Naive B cell (primary cell): ENCODE measurements around the gene MAJIN. TPM values are rescaled to one million over a fixed set of nuclear protein-coding genes. Genes with fewer than 3 reads are reported as not detected.
"Not testable (repeated sequence)": the region's sequence is repeated elsewhere in the genome, so short reads cannot be mapped to it uniquely, and the experiment has no call there.

Experiments used
- ATAC-seq, 2 donors: fragments of 150-1000 bp; cut with Tn5 transposase; 2 replicates each; pipeline ENCODE4 v1.10.0; 2021; ENCODE audit warnings: low read depth in 2 of 2, mild to moderate bottlenecking in 2 of 2, moderate library complexity in 2 of 2
- DNase-seq: peaks from one replicate; pipeline ENCODE4 v3.0.0; 2022
- H3K27ac Mint-ChIP-seq, 6 donors: one replicate each; pipeline ENCODE4 v1.8.0; 2020 to 2022; ENCODE audit warnings: mild to moderate bottlenecking in 6 of 6, mixed read lengths in 6 of 6, moderate library complexity in 5 of 6, inconsistent platforms in 2 of 6
- H3K27me3 Mint-ChIP-seq, 3 donors: one replicate each; pipeline ENCODE4 v1.8.0; 2021 to 2022; ENCODE audit warnings: mixed read lengths in 3 of 3, mild to moderate bottlenecking in 1 of 3
- H3K36me3 Mint-ChIP-seq, 2 donors: one replicate each; pipeline ENCODE4 v1.8.0; 2020 to 2022; ENCODE audit warnings: mixed read lengths in 2 of 2, inconsistent platforms in 1 of 2, mild to moderate bottlenecking in 1 of 2
- H3K4me1 Mint-ChIP-seq, 3 donors: one replicate each; pipeline ENCODE4 v1.8.0; 2020 to 2022; ENCODE audit warnings: mixed read lengths in 3 of 3, inconsistent platforms in 1 of 3, mild to moderate bottlenecking in 1 of 3, moderate library complexity in 1 of 3
- H3K4me3 Mint-ChIP-seq, 8 donors: one replicate each; pipeline ENCODE4 v1.8.0; 2020 to 2022; ENCODE audit warnings: mild to moderate bottlenecking in 8 of 8, mixed read lengths in 8 of 8, moderate library complexity in 8 of 8, inconsistent platforms in 2 of 8
- H3K9me3 Mint-ChIP-seq, 7 donors: one replicate each; pipeline ENCODE4 v1.8.0; 2020 to 2022; ENCODE audit warnings: mixed read lengths in 7 of 7, mild to moderate bottlenecking in 5 of 7, inconsistent platforms in 2 of 7, moderate library complexity in 1 of 7
- polyA plus RNA-seq, 6 donors: library from polyadenylated mRNA; unstranded; fragments of 300-500 nt; fragmentation: Illumina TruSeq; gene quantifications; one replicate each; pipeline ENCODE4 v1.2.3, GENCODE V29; 2021; ENCODE audit warnings: low read depth in 6 of 6

The MAJIN gene
- 1 to 10 TPM in 2 of 6 donors, under 1 TPM in 2, not detected in 2; 0.48 to 1.7 (median 1.1) TPM for polyA plus RNA-seq

- Mint-ChIP-seq H3K9me3 (peaks cover 0 to 2% (median 0%) of the 10 kb centered on the region in 7 donors), H3K4me3 (peak within 1 kb of the TSS; percentile 69 to 90 (median 80)), H3K4me1 (peaks cover 15 to 45% (median 29%) of the 10 kb centered on the region in 3 donors), H3K27ac (peak within 1 kb of the TSS; percentile 33 to 88 (median 66)), H3K36me3 (no peaks in the 10 kb centered on the region), H3K27me3 (no peaks in the 10 kb centered on the region)
- ATAC-seq (peak; percentile 70 to 76), DNase-seq (peak; percentile 83)
Observed at GRCh38 chr11:64971421-64972233, at the start of gene MAJIN. Gene MAJIN, minus strand, starts transcription at chr11:64972108. Its CDS starts 12,703 bp downstream, at chr11:64959405.

DNA sequence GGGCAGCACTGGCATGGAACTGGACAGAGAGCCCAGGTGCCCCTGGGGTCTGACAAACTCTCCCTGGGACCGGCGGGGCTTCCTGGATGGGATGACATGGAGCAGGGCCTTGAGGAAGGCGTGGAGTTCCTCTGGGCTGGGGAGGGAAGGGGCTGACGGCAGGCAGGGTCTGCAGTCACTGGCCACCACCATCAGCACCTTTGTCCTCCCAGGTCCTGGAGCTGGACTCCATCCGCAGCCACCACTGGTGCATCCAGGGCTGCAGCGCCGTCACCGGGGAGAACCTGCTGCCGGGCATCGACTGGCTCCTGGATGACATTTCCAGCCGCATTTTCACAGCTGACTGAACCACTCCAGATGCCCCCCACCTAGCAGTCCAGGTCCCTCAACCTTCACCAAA lies 49.6 kb upstream of the MAJIN start:
- Mint-ChIP-seq H3K36me3 (no peaks in the 10 kb centered on the region), H3K27me3 (no peaks in the 10 kb centered on the region), H3K4me3 (no peak overlapping the region), H3K27ac (no peak overlapping the region), H3K9me3 (no peaks in the 10 kb centered on the region), H3K4me1 (peaks cover 6 to 21% (median 10%) of the 10 kb centered on the region in 3 donors)
- DNase-seq (no peak), ATAC-seq (no peak)

- H3K27ac Mint-ChIP-seq = no peak overlapping the region
- DNase-seq (no peak), ATAC-seq (no peak)
- H3K4me3 Mint-ChIP-seq = no peak overlapping the region
- peaks cover 11 to 24% (median 15%) of the 10 kb centered on the region in 3 donors for H3K4me1 Mint-ChIP-seq
- H3K36me3 Mint-ChIP-seq = no peaks in the 10 kb centered on the region
- no peaks in the 10 kb centered on the region for H3K9me3 Mint-ChIP-seq
- H3K27me3 Mint-ChIP-seq = no peaks in the 10 kb centered on the region
Observed at GRCh38 chr11:65021003-65021402, 49.1 kb upstream of the MAJIN start.

DNA sequence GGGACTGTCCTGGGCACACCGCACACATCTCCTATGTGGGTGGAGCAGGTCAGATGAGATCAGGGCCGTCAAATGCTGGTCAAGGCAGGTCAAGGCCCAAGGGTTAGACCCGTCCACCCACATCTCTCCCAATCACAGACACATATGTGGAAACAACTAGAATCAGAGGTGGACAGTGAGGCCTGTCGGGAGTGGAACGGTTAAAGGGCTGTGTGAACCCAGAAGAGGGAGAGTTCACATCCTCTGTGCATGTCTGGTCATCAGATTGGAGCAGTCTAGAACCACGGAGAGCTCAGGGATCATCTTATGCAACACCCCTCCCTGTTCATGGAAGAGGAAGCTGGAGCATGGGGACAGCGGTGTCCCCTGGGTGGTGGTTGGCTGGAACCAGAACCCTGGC lies 47.9 kb upstream of the MAJIN start:
- DNase-seq (no peak), ATAC-seq (no peak)
- no peaks in the 10 kb centered on the region for H3K27me3 Mint-ChIP-seq
- H3K27ac Mint-ChIP-seq = peak overlapping the region in 2 of 6 donors; percentile 15 to 63
- no peak overlapping the region for H3K4me3 Mint-ChIP-seq
- no peaks in the 10 kb centered on the region for H3K9me3 Mint-ChIP-seq
- H3K4me1 Mint-ChIP-seq = peaks cover 20 to 34% (median 26%) of the 10 kb centered on the region in 3 donors
- H3K36me3 Mint-ChIP-seq = no peaks in the 10 kb centered on the region

- no peak for ATAC-seq
- Mint-ChIP-seq H3K9me3 (no peaks in the 10 kb centered on the region), H3K36me3 (no peaks in the 10 kb centered on the region), H3K4me3 (peak overlapping the region in 1 of 8 donors; percentile 73), H3K27me3 (no peaks in the 10 kb centered on the region), H3K4me1 (peaks cover 26 to 44% (median 38%) of the 10 kb centered on the region in 3 donors), H3K27ac (no peak overlapping the region)
- DNase-seq = no peak
Observed at GRCh38 chr11:65017937-65018336, 46.0 kb upstream of the MAJIN start.

DNA sequence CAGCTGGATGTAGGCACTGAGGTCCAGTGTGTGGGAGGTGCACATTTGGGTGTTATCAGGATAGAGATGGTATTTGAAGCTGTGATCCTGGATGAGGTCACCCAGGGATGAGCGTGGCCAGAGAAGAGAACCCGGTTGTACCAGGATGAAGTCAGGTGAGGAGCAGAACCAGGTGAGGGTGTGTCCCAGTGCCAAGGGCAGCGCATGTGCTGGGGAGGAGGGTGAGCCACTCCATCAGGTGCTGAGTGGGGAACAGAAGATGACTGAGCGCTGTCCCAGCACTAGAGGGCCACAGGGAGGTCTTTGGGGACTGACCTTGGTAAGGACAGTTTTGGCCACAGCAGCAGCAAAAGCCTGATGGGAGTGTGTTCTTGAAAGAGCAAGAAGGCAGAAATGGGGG lies 44.8 kb upstream of the MAJIN start:
- Mint-ChIP-seq H3K27ac (peak overlapping the region in 1 of 6 donors; percentile 32), H3K9me3 (no peaks in the 10 kb centered on the region), H3K36me3 (no peaks in the 10 kb centered on the region), H3K4me3 (peak overlapping the region in 4 of 8 donors; percentile 6 to 85 (median 50)), H3K27me3 (no peaks in the 10 kb centered on the region), H3K4me1 (peaks cover 29 to 46% (median 41%) of the 10 kb centered on the region in 3 donors)
- DNase-seq = no peak
- no peak for ATAC-seq

GRCh38 chr11:65014726-65015227 lies 42.9 kb upstream of the MAJIN start:
- peaks cover 29 to 46% (median 41%) of the 10 kb centered on the region in 3 donors for H3K4me1 Mint-ChIP-seq

DNA sequence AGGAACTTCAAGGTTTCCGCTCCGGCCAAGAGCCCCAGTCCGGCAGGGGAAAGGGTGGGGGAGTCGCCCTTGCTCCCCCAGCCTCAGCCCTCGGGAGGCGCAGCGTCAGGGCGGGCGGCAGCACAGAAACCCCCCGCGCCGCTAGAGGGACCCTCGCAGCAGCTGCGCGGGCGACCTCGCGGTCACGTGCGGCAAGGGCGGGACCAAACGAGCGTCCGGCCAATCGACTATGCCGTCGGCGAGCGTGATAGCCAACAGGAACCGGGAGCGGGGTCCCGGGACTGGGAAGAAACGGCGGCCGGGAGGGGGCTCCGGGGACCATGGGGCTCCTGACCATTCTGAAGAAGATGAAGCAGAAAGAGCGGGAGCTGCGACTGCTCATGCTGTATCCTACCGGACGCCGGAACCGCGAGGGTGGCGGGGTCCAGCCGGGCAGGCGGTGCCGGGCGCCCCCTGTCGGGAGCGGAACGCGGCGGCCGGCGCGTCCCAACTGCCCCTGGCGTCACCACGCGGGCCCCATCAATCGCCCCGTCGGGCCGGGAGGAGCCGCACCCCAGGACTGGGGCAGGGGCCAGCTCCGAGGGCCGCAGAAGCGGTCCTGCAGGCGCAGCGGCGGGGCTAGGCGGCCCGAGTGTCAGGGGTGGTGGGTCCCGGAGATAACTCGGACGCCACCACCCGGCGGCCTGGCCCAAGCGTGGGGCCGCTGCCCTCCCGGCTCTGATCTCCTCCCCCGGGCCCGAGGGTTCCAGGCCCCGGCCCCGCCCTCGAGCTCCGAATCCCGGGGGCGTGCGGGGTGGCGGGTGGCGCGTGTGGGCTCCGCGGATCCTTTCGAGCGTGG lies 42.2 kb upstream of the MAJIN start, which contains the start of gene ARL2:
Gene ARL2, plus strand, starts transcription at position 273 of the 838 bp plus-strand sequence. Its CDS starts 48 bp downstream, at position 321.
- no peaks in the 10 kb centered on the region for H3K27me3 Mint-ChIP-seq
- DNase-seq (peak; percentile 93), ATAC-seq (peak; percentile 76 to 78)
- peak within 1 kb of the TSS; percentile 87 to 98 (median 94) for H3K4me3 Mint-ChIP-seq
- peak within 1 kb of the TSS; percentile 94 to 99 (median 99) for H3K27ac Mint-ChIP-seq
- H3K9me3 Mint-ChIP-seq = no peaks in the 10 kb centered on the region
- no peaks in the 10 kb centered on the region for H3K36me3 Mint-ChIP-seq
- H3K4me1 Mint-ChIP-seq = peaks cover 29 to 44% (median 41%) of the 10 kb centered on the region in 3 donors

More at GRCh38 chr11:65014726-65015227, 42.9 kb upstream of the MAJIN start:
- no peaks in the 10 kb centered on the region for H3K9me3 Mint-ChIP-seq
- DNase-seq (no peak), ATAC-seq (no peak)
- no peaks in the 10 kb centered on the region for H3K27me3 Mint-ChIP-seq
- no peaks in the 10 kb centered on the region for H3K36me3 Mint-ChIP-seq
- H3K27ac Mint-ChIP-seq = peak overlapping the region in 5 of 6 donors; percentile 59 to 94 (median 89)
- peak overlapping the region; percentile 84 to 94 (median 89) for H3K4me3 Mint-ChIP-seq

GRCh38 chr11:65013130-65013887 lies 41.4 kb upstream of the MAJIN start:
- H3K27ac Mint-ChIP-seq = peak overlapping the region; percentile 94 to 99 (median 99)
- peak overlapping the region; percentile 87 to 98 (median 94) for H3K4me3 Mint-ChIP-seq
- peaks cover 29 to 44% (median 41%) of the 10 kb centered on the region in 3 donors for H3K4me1 Mint-ChIP-seq
- no peaks in the 10 kb centered on the region for H3K36me3 Mint-ChIP-seq
- ATAC-seq (peak; percentile 76 to 78), DNase-seq (peak; percentile 92)
- H3K27me3 Mint-ChIP-seq = no peaks in the 10 kb centered on the region
- H3K9me3 Mint-ChIP-seq = no peaks in the 10 kb centered on the region

- Mint-ChIP-seq H3K27ac (no peak overlapping the region), H3K27me3 (no peaks in the 10 kb centered on the region), H3K4me1 (peaks cover 9 to 12% (median 12%) of the 10 kb centered on the region in 3 donors), H3K4me3 (no peak overlapping the region), H3K36me3 (no peaks in the 10 kb centered on the region), H3K9me3 (no peaks in the 10 kb centered on the region)
- ATAC-seq = no peak
- no peak for DNase-seq
Observed at GRCh38 chr11:65008873-65009272, 37.0 kb upstream of the MAJIN start.

DNA sequence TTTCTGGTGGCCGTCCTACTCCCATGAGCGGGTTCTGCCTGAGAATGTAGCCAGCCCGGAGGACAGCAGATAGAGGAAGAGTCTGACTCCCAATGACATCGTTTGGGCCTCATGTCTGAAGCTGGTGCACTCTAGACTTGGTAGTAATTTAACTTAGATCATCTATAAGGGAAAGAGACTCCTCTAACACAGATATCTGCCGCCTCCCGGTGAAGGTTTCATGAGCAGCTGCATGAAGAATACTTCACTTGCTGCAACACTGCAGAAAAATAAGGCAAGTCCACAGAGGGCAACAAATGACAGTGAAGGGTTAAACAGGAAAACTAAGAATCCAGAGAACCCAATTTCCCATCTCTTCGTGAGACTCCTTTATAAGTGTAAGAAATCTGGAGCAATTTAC lies 36.1 kb upstream of the MAJIN start:
- no peak for DNase-seq
- peaks cover 3 to 6% (median 3%) of the 10 kb centered on the region in 3 donors for H3K4me1 Mint-ChIP-seq
- no peak overlapping the region for H3K27ac Mint-ChIP-seq
- H3K4me3 Mint-ChIP-seq = no peak overlapping the region
- no peaks in the 10 kb centered on the region for H3K9me3 Mint-ChIP-seq
- no peaks in the 10 kb centered on the region for H3K36me3 Mint-ChIP-seq
- no peak for ATAC-seq
- no peaks in the 10 kb centered on the region for H3K27me3 Mint-ChIP-seq

DNA sequence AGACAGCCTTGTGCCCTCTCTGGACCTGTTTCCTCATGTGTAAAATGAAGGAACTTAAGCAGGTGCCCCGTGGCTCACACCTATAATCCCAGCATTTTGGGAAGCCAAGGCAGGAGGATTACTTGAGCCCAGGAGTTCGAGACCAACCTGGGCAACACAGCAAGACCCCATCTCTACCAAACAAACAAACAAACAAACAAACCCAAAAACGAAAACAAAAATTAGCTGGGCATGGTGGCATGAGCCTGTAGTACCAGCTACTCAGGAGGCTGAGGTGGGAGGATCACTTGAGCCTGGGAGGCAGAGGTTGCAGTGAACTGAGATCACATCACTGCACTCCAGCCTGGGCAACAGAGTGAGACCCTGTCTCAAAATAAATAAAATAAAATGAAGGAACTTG lies 32.1 kb upstream of the MAJIN start:
- ATAC-seq, H3K36me3 Mint-ChIP-seq, H3K4me3 Mint-ChIP-seq, DNase-seq, H3K4me1 Mint-ChIP-seq, H3K9me3 Mint-ChIP-seq, H3K27me3 Mint-ChIP-seq, H3K27ac Mint-ChIP-seq: not testable (repeated sequence)
